ENCODE measurements around the gene AP5S1.

The AP5S1 gene

DNA sequence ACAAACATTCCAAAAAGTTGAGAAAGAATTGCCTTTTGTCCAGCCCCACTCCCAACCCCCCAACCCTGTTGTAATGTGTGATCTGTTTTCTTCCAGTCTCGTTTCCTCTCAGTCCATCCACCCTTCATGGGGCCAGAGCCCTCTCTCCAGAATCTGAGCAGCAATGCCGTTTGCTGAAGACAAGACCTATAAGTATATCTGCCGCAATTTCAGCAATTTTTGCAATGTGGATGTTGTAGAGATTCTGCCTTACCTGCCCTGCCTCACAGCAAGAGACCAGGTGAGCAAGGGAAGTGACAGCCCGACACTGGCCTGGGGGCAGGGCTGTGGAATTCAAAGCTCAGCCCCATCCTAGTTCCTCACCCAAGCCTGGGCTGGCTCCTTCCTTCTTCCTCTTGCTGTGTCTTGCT is 34.1 kb downstream of the AP5S1 start:
- Mint-ChIP-seq H3K36me3 (peaks cover 26 to 39% of the 10 kb centered on the region in 2 donors), H3K4me1 (peaks cover 6 to 13% of the 10 kb centered on the region in 2 donors), H3K4me3 (no peak overlapping the region), H3K9me3 (no peaks in the 10 kb centered on the region), H3K27ac (no peak overlapping the region), H3K27me3 (no peaks in the 10 kb centered on the region)
- ATAC-seq (replicated peaks), result no peak
- no peak for DNase-seq

- H3K36me3 Mint-ChIP-seq, result peaks cover 49 to 54% of the 10 kb centered on the region in 2 donors
- H3K9me3 Mint-ChIP-seq, result no peaks in the 10 kb centered on the region
- H3K27me3 Mint-ChIP-seq, result no peaks in the 10 kb centered on the region
- ATAC-seq (replicated peaks), result no peak
- H3K27ac Mint-ChIP-seq, result no peak overlapping the region
- DNase-seq, result no peak
- peaks cover 6 to 18% of the 10 kb centered on the region in 2 donors for H3K4me1 Mint-ChIP-seq
- H3K4me3 Mint-ChIP-seq, result no peak overlapping the region
Measured at GRCh38 chr20:3857405-3857804, 37.1 kb downstream of the AP5S1 start.

DNA sequence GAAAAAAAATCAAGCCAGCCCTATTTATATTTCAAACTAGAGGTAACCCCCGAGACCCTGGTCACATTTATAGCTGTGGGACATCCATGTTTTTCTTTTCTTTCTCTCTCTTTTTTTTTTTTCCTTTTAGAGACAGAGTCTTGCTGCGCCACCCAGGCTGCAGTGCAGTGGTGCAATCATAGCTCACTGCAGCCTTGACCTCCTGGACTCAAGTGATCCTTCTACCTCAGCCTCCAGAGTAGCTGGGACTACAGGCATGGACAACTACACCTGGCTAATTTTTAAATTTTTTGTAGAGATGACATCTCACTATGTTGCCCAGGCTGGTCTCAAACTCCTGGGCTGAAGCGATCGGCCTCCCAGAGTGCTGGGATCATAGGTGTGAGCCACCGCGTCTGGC is 38.3 kb downstream of the AP5S1 start:
- DNase-seq (no peak), ATAC-seq (replicated peaks) (no peak)
- no peaks in the 10 kb centered on the region for H3K27me3 Mint-ChIP-seq
- no peaks in the 10 kb centered on the region for H3K9me3 Mint-ChIP-seq
- no peak overlapping the region for H3K27ac Mint-ChIP-seq
- peaks cover 17 to 31% of the 10 kb centered on the region in 2 donors for H3K4me1 Mint-ChIP-seq
- peaks cover 61 to 67% of the 10 kb centered on the region in 2 donors for H3K36me3 Mint-ChIP-seq
- H3K4me3 Mint-ChIP-seq, result no peak overlapping the region

DNA sequence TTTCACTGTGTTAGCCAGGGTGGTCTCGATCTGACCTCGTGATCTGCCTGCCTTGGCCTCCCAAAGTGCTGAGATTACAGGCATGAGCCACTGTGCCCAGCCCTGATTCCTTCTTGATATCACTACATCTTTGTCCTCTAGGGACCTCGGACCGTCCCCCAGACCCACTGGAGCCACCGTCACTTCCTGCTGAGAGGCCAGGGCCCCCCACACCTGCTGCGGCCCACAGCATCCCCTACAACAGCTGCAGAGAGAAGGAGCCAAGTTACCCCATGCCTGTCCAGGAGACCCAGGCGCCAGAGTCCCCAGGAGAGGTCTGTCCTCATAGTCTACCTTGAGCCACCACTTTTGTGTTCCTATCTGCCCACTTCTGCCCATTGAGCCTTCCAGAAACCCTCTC is 40.8 kb downstream of the AP5S1 start:
- Mint-ChIP-seq H3K36me3 (peaks cover 63 to 67% of the 10 kb centered on the region in 2 donors), H3K4me3 (no peak overlapping the region), H3K9me3 (no peaks in the 10 kb centered on the region), H3K4me1 (peaks cover 15 to 27% of the 10 kb centered on the region in 2 donors), H3K27ac (no peak overlapping the region), H3K27me3 (no peaks in the 10 kb centered on the region)
- no peak for ATAC-seq (replicated peaks)
- no peak for DNase-seq

DNA sequence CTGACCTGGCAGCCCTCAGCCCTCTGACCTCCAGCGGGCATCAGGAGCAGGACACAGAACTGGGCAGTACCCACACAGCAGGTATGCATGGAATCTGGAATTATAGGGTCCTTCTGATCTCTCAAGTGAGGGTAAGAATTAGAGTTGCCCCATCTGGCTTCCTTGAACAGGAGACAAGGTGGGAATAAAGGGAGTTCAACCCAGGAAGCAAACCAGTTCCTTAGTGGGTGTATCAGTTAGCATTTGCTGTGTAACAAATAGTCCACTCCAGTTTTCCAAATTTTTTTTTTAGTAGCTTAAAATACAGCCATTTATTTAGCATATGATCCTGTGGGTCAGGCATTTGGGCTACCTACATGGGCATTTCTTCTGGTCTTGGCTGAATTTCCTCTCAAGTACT is 42.0 kb downstream of the AP5S1 start:
- H3K9me3 Mint-ChIP-seq, result no peaks in the 10 kb centered on the region
- H3K27me3 Mint-ChIP-seq, result no peaks in the 10 kb centered on the region
- no peak for ATAC-seq (replicated peaks)
- no peak for DNase-seq
- peaks cover 60 to 66% of the 10 kb centered on the region in 2 donors for H3K36me3 Mint-ChIP-seq
- H3K4me1 Mint-ChIP-seq, result peaks cover 13 to 27% of the 10 kb centered on the region in 2 donors
- no peak overlapping the region for H3K4me3 Mint-ChIP-seq
- peak overlapping the region; percentile 88 for H3K27ac Mint-ChIP-seq

DNA sequence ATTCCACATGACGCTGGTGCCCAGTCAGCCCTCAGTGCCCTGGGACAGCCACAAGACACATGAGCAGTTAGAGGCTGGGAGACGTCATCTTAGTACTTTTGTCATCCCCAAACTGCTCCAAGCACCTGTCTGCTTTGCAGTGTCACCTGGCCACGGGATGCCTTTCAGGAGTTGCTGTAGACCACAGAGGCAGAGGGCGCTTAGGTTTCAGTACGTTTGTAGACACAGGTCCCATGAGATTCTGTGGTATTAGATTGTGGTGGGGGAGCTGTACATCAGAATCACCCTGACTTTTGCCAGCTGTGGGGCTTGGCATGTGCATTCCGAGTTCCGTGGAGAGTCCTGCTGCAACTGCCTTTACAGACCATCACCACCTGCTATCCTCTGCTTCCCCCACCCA is 43.0 kb downstream of the AP5S1 start:
- peak; percentile 94 to 97 for ATAC-seq (replicated peaks)
- Mint-ChIP-seq H3K27ac (peak overlapping the region; percentile 89), H3K27me3 (no peaks in the 10 kb centered on the region), H3K9me3 (no peaks in the 10 kb centered on the region), H3K4me1 (peaks cover 14 to 27% of the 10 kb centered on the region in 2 donors), H3K4me3 (no peak overlapping the region), H3K36me3 (peaks cover 56 to 65% of the 10 kb centered on the region in 2 donors)
- DNase-seq, result peak; percentile 53

GRCh38 chr20:3864518-3864917 is 44.2 kb downstream of the AP5S1 start:
- H3K27ac Mint-ChIP-seq, result peak overlapping the region; percentile 81
- H3K36me3 Mint-ChIP-seq, result peaks cover 56 to 60% of the 10 kb centered on the region in 2 donors
- H3K27me3 Mint-ChIP-seq, result no peaks in the 10 kb centered on the region
- H3K4me1 Mint-ChIP-seq, result peaks cover 14 to 27% of the 10 kb centered on the region in 2 donors
- no peak overlapping the region for H3K4me3 Mint-ChIP-seq
- ATAC-seq (replicated peaks), result no peak
- no peak for DNase-seq
- H3K9me3 Mint-ChIP-seq, result no peaks in the 10 kb centered on the region

GRCh38 chr20:3865152-3865886 is 45.0 kb downstream of the AP5S1 start:
- H3K4me1 Mint-ChIP-seq, result peaks cover 14 to 27% of the 10 kb centered on the region in 2 donors
- H3K27me3 Mint-ChIP-seq, result no peaks in the 10 kb centered on the region
- no peak overlapping the region for H3K4me3 Mint-ChIP-seq
- H3K27ac Mint-ChIP-seq, result no peak overlapping the region
- ATAC-seq (replicated peaks) (no peak), DNase-seq (no peak)
- no peaks in the 10 kb centered on the region for H3K9me3 Mint-ChIP-seq
- peaks cover 54 to 61% of the 10 kb centered on the region in 2 donors for H3K36me3 Mint-ChIP-seq

DNA sequence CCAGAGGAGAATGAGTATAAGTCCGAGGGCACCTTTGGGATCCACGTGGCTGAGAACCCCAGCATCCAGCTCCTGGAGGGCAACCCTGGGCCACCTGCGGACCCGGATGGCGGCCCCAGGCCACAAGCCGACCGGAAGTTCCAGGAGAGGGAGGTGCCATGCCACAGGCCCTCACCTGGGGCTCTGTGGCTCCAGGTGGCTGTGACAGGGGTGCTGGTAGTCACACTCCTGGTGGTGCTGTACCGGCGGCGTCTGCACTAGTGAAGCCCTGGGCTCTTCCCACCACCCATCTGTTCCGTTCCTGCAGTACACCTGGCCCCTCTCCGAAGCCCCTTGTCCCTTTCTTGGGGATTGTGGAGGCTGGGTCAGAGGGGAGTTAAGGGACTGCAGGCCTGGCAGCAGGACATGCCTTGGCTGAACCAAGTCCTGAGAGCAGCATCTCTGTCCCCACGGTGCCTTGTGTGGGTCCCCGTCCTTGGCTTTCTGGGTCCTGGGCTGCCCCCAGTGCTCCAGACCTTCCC is 45.6 kb downstream of the AP5S1 start:
- Mint-ChIP-seq H3K27me3 (no peaks in the 10 kb centered on the region), H3K4me1 (peaks cover 17 to 27% of the 10 kb centered on the region in 2 donors), H3K9me3 (no peaks in the 10 kb centered on the region), H3K4me3 (no peak overlapping the region), H3K27ac (no peak overlapping the region), H3K36me3 (peaks cover 54 to 65% of the 10 kb centered on the region in 2 donors)
- DNase-seq (no peak), ATAC-seq (replicated peaks) (no peak)

GRCh38 chr20:3866464-3866863 is 46.1 kb downstream of the AP5S1 start:
- peaks cover 17 to 23% of the 10 kb centered on the region in 2 donors for H3K4me1 Mint-ChIP-seq
- no peak for DNase-seq
- no peaks in the 10 kb centered on the region for H3K9me3 Mint-ChIP-seq
- H3K4me3 Mint-ChIP-seq, result no peak overlapping the region
- peaks cover 51 to 62% of the 10 kb centered on the region in 2 donors for H3K36me3 Mint-ChIP-seq
- H3K27ac Mint-ChIP-seq, result peak overlapping the region; percentile 56
- no peaks in the 10 kb centered on the region for H3K27me3 Mint-ChIP-seq
- ATAC-seq (replicated peaks), result no peak

DNA sequence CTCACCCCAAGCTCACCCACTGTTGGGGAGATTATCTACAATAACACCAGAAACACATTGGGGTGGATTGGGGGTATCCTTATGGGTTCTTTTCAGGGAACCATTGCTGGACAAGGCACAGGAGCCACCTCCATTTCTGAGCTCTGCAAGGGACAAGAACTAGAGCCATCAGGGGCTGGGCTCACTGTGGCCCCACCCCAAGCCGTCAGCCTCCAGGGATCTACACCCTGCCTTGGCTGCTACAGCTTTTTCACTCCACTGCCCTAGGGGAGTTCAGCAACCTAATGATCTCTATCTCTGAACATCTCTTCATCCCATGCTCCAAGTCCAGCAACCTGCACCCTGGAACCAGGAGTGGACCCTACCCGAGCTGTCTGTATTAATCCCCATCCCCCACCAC is 47.5 kb downstream of the AP5S1 start:
- no peak for ATAC-seq (replicated peaks)
- no peak overlapping the region for H3K27ac Mint-ChIP-seq
- H3K9me3 Mint-ChIP-seq, result no peaks in the 10 kb centered on the region
- H3K27me3 Mint-ChIP-seq, result no peaks in the 10 kb centered on the region
- H3K4me1 Mint-ChIP-seq, result peaks cover 18 to 23% of the 10 kb centered on the region in 2 donors
- peaks cover 42 to 53% of the 10 kb centered on the region in 2 donors for H3K36me3 Mint-ChIP-seq
- no peak overlapping the region for H3K4me3 Mint-ChIP-seq
- DNase-seq, result no peak

GRCh38 chr20:3869839-3870634 is 49.7 kb downstream of the AP5S1 start:
- no peaks in the 10 kb centered on the region for H3K9me3 Mint-ChIP-seq
- peaks cover 40 to 51% of the 10 kb centered on the region in 2 donors for H3K36me3 Mint-ChIP-seq
- no peak overlapping the region for H3K4me3 Mint-ChIP-seq
- ATAC-seq (replicated peaks), result no peak
- peaks cover 12 to 25% of the 10 kb centered on the region in 2 donors for H3K4me1 Mint-ChIP-seq
- H3K27ac Mint-ChIP-seq, result no peak overlapping the region
- H3K27me3 Mint-ChIP-seq, result no peaks in the 10 kb centered on the region
- no peak for DNase-seq

- Mint-ChIP-seq H3K4me1 (peaks cover 13 to 35% of the 10 kb centered on the region in 2 donors), H3K36me3 (peaks cover 35 to 54% of the 10 kb centered on the region in 2 donors), H3K4me3 (no peak overlapping the region), H3K27me3 (no peaks in the 10 kb centered on the region), H3K9me3 (no peaks in the 10 kb centered on the region), H3K27ac (no peak overlapping the region)
- ATAC-seq (replicated peaks), result no peak
- no peak for DNase-seq
Measured at GRCh38 chr20:3871550-3872265, 51.4 kb downstream of the AP5S1 start.

- Mint-ChIP-seq H3K27me3 (no peaks in the 10 kb centered on the region), H3K4me3 (no peak overlapping the region), H3K4me1 (peaks cover 12 to 39% of the 10 kb centered on the region in 2 donors), H3K27ac (peak overlapping the region; percentile 86), H3K9me3 (no peaks in the 10 kb centered on the region), H3K36me3 (peaks cover 37 to 46% of the 10 kb centered on the region in 2 donors)
- ATAC-seq (replicated peaks), result peak; percentile 27 to 30
- DNase-seq, result no peak
Measured at GRCh38 chr20:3873507-3873906, 53.2 kb downstream of the AP5S1 start.
